Non-pigmented ciliary epithelial cell (primary cell): ENCODE measurements around the gene TFAP2D.

Experiments used
- DNase-seq: peaks from one replicate; pipeline ENCODE4 v3.0.0-alpha.2; 2010; ENCODE audit warnings: low read depth

Gene TFAP2D

GRCh38 chr6:50713226-50713625, at the start of gene TFAP2D:
TSS of gene TFAP2D (plus strand) at chr6:50713526. CDS start at chr6:50714056, 530 bp downstream.
- DNase-seq = no peak

DNA sequence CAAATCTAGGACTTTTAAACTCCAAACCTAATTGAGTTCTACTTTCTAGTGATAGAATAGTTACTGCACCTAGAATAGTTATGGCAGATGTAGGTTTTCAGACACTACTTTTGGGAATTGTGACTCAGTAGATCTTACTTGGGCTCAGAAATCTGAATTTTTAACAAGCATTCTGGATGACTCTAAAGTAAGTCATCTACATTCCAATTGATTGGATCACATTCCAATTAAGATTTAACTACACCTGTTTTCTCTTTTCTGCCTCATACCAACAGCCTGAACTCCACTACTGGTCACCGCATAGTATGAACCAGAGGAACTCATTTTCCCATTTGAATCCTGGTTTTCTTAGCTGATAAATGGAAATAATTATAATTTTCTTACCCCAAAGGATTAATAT, 49.5 kb upstream of the TFAP2D start:
- DNase-seq = no peak

DNA sequence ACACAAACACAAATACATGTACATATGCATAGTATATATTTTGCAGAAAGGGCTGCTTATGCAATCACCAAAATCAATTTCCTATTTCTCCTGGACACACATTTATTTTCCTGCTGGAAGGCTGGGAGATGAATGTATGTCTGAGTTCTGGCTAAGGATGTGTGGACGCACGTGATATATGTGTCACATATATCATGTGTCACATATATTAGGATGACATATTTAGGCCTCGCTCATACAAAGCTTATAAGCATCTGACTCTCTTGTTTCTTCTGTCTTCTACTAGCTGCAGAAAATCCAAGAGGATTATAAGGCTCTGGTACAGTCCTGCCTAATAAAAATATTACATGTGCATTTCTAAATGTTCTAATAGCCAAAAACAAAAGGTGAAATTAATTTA, 47.2 kb upstream of the TFAP2D start:
- no peak for DNase-seq

GRCh38 chr6:50681213-50681824, 32.0 kb upstream of the TFAP2D start:
- no peak for DNase-seq

- no peak for DNase-seq
These were observed 24.1 kb upstream of the TFAP2D start for GRCh38 chr6:50689210-50689609.

DNA sequence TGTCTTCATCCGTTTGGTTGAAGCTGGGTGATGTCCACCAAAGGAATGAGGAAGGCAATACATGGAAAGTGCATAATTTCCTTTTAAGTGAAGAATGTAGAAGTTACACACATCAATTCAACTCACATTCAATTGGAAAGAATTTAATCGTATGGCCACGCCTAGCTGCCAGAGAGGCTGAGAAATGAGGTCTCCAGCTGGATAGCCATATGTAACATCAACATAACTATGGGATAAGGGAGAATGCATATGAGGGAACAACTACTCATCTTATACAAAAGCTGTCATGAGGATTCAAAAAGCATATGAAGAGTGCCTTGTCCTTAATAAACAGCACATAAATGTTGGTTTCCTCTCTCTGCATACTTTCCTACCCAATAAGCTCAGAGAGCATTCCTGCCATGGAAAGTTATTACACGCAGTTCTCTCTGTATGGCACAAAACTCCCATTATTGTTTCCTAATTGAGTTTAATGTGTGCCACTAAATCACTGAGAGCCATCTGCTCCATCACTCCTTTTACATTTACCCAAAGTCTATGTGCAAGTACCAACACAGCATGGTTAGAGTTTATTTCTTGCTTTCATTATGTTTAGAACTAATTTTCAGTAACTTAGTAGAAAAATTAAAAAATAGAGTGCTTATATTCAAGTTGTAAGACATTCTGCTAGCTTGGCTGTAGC, 21.4 kb upstream of the TFAP2D start:
- DNase-seq = no peak

DNA sequence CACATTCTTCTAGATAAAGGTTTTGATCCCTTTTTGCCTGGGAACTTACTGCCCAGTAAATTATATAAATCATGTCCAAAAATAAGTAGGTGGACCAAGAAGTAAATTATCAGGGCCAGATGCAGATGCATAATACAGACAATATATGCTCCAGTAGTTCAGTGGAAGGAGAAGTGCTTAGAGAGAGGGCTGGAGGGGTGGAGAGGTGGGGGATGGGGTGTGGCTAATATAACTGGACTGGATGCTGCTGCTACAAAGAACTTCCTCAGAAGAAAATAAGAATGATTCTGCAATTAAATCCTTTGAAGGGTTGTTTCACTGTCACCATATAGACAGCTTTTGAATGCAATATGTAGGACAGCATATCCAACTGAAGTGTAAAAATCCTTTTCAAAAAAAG, 14.8 kb upstream of the TFAP2D start:
- DNase-seq = no peak

- DNase-seq = no peak
These were observed 14.1 kb upstream of the TFAP2D start for GRCh38 chr6:50699051-50699775.

DNA sequence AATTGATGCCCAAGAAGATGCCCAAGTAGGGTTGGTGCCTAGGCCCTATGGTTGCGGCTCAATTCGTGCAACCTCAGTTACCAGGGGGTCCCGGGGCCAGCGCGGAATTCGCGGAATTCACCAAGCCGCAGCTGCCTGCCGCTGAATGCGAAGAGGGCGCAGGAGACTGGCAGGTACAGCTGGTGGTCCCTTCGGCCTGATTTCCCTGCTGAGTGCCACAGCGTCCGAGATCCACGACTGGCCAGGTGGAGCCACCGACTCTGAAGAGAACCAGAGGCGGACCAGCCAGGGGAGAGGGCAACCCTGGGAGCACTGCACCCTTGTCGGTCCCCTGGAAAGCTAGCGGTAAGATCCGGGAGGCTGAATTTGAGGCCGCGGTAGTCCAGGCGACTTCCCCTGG, 6.8 kb upstream of the TFAP2D start:
- no peak for DNase-seq

- DNase-seq = no peak
These were observed 6.1 kb upstream of the TFAP2D start for GRCh38 chr6:50707191-50707590.

GRCh38 chr6:50707652-50708300, 5.5 kb upstream of the TFAP2D start:
- no peak for DNase-seq

GRCh38 chr6:50708664-50709365, 4.5 kb upstream of the TFAP2D start:
- DNase-seq = no peak

- DNase-seq = no peak
These were observed 4.0 kb upstream of the TFAP2D start for GRCh38 chr6:50709366-50709734.

GRCh38 chr6:50711686-50712085, 1.6 kb upstream of the TFAP2D start:
- no peak for DNase-seq

DNA sequence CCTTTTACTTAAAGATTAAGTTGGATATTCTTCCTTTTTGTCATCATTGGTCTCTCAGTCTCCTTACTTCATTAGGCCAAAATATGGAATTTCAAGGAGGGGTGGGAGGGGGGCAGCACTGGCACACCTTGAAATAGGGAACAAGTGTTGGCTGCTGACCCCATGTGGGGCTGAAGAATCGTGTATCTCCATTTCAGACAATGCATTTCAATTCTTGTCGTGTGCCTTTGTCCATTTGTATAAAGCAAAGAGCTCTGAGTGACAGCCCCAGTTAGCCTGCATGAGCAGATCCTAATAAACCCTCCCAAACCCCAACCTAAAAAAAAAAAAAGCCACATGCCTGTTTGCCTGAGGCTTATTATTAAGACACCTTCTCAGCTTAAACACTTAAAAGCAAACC, 1.0 kb upstream of the TFAP2D start:
- no peak for DNase-seq

DNA sequence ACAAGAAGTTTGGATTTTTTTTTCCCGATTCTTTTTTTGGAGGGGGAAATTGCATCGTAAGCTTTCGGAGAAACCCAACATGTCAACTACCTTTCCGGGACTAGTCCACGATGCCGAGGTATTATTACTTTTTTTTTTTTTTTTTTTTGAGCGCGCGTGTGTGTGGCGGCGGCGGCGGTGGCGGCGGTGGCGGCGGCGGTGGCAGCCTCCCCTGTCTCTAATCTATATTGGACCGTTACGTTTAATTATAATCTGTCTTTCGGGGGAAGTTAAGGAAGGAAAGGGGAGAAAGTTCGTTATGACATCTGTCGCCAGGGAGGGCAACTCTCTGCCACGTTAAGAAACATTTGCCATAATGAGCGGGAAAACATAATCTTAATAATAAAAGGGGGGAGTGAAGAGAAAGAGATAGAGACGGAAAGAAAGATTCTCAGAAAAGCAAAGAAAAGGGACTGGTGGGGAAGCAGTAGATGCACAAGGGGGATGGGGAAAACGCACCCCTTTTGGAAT, 706 bp downstream of the TFAP2D start:
- DNase-seq = no peak

DNA sequence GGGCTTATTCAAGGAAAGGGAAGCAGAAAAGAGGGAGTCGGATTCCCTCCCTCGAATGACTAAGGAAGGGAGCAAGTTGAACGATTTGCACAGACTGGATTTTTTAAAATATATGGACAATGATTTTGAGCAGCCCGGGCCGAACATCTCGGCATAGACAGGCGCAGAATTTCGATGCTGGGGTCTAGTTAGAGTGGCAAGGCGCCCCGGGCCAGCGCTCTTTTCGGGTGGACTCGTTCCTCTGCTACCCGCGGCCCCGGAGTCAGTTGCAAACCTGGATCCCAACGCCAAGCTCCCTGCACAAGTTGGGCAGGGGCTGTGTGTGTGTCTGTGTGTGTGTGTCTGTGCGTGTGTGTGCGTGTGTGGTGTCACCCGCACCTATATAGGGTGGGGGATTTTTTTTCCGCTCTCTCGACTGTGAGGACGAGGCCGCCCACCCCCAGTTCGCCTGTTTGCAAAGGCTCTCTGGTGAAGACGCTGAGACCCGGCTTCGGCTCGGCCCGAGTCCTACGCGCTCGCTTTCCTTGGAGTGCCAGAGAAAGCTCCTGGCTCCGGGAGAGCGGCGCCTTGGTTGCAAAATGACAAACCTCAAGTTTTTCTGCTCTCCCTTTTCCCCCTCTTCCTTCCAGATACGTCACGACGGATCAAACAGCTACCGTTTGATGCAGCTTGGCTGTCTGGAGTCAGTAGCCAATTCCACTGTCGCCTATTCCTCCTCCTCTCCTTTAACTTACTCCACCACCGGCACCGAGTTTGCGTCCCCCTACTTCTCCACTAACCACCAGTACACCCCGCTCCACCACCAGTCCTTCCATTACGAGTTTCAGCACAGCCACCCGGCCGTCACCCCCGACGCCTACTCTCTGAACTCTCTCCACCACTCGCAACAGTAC, 1.4 kb downstream of the TFAP2D start:
- no peak for DNase-seq

DNA sequence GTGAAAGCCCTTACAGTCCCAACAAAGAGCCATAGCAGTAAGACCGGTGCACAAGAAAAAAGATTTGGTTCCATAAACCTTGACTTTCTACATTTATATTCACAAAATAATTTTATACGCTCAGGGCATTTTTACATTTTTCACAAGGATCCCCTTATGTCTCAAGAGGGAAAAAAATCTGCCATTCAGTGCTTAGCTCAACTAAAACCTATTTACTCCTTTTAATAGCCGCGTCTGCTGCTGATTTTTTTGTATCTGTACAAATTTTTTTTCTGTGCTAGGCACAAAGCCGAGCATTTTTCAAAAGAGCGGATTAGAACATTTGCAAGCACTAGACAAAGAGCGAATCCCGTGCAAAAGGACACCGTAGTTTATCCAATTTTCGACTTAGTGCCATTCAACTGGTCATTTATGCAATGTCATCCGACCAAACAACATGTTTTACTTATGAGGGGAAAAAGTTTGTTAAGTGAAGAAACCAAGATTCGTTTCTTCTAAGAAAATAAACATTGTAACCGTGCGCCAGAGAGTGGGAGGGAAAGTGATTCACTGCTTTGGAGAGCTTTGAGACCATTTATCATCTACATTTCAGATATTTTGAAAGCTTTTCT, 3.7 kb downstream of the TFAP2D start:
- no peak for DNase-seq

DNA sequence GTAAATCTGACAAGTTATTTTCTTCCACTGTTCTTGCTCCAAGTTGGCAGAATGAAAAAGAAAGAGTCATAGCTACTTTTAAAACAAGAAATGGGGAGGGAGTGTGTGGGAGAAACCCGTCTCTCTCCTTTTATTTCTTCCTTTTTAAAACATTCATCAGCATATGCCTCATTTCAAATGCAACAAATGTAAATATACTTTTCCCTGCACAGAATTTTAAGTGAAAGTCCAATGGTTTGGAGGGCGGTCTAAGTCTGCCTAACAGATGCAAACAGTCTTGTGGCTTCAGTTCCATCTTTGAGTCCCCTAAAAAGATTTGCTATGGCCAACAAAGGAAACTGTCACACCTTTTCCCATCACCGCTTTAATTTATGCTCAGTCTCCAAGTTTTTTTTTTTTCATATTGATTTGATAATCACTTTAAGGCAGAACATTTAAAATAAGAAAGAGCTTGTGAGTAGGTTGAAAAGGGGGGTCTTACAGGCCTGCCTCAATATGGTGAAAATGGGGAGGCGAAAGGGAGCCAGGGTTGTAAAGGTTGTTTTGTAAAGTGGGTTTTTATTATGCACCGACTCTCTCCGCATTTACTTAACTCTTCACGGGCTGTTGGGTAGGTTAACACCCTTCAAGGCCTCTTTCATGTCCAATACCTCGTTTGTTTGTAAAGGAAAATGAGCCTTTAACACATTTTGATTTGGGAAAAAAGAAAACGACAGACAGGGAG, 4.6 kb downstream of the TFAP2D start:
- no peak for DNase-seq

DNA sequence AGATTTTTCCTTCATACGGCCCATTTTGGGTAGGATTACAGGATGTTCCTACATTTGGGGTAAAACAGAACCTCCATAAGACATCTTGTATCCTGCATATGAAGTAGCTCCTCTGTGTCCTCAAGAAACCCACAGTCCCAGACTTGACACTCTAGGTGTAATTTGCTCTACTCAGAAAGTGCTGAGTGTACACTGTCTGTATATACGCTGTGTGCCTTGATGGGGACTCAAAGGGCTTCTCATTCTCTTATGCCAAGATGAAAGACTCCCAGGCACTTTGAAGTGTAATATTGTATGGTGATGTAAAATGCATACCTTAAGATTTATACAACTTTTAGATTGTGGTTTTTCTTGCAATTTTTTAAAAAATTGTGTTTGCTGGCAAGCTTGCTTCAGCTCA, 5.2 kb downstream of the TFAP2D start:
- DNase-seq = no peak
